Natural killer cell (primary cell): ENCODE measurements around the gene ZNF76. TPM values are rescaled to one million over a fixed set of nuclear protein-coding genes. Genes with fewer than 3 reads are reported as not detected.

Experiments used
- ATAC-seq, 3 donors: fragments of 150-1000 bp in 2 of 3; fragments of 200-7000 bp in 1 of 3; cut with Tn5 transposase; 1 replicate in 1 of 3; 2 replicates in 2 of 3; pipeline ENCODE4 v1.10.0; 2021; ENCODE audit warnings: mild to moderate bottlenecking in 2 of 3, moderate library complexity in 2 of 3
- DNase-seq, 2 donors: peaks; one replicate each; pipeline versions ENCODE4 v3.0.0 to v3.0.0-alpha.2; 2013 to 2021; ENCODE audit warnings: mixed read lengths in 1 of 2
- H3K27ac ChIP-seq: one replicate; pipeline ENCODE4 v1.5.1; 2013; ENCODE audit warnings: mild to moderate bottlenecking, low read length
- H3K27me3 ChIP-seq: one replicate; pipeline ENCODE4 v1.6.1; 2013; ENCODE audit warnings: low read length; ENCODE audit not compliant: control insufficient read depth, insufficient read depth
- H3K36me3 ChIP-seq: one replicate; pipeline ENCODE4 v1.6.1; 2013; ENCODE audit warnings: low read length; ENCODE audit not compliant: control insufficient read depth, insufficient read depth
- H3K4me1 ChIP-seq: one replicate; pipeline ENCODE4 v1.6.1; 2013; ENCODE audit warnings: low read length; ENCODE audit not compliant: control insufficient read depth, insufficient read depth
- H3K4me3 ChIP-seq: one replicate; pipeline ENCODE4 v1.5.1; 2013; ENCODE audit warnings: low read length
- H3K9me3 ChIP-seq: one replicate; pipeline ENCODE4 v1.6.1; 2013; ENCODE audit warnings: low read length; ENCODE audit not compliant: control insufficient read depth, insufficient read depth
- H3K27ac Mint-ChIP-seq, 2 donors: one replicate each; pipeline ENCODE4 v1.8.0; 2022; ENCODE audit warnings: mild to moderate bottlenecking in 2 of 2, mixed read lengths in 2 of 2, moderate library complexity in 1 of 2
- H3K27me3 Mint-ChIP-seq, 2 donors: one replicate each; pipeline ENCODE4 v1.8.0; 2022; ENCODE audit warnings: low read depth in 2 of 2, mixed read lengths in 2 of 2
- H3K36me3 Mint-ChIP-seq: one replicate; pipeline ENCODE4 v1.8.0; 2022; ENCODE audit warnings: mixed read lengths
- H3K4me1 Mint-ChIP-seq, 2 donors: one replicate each; pipeline ENCODE4 v1.8.0; 2022; ENCODE audit warnings: mixed read lengths in 2 of 2
- H3K4me3 Mint-ChIP-seq: one replicate; pipeline ENCODE4 v1.8.0; 2022; ENCODE audit warnings: mild to moderate bottlenecking, moderate library complexity, mixed read lengths
- H3K9me3 Mint-ChIP-seq, 2 donors: one replicate each; pipeline ENCODE4 v1.8.0; 2022; ENCODE audit warnings: mixed read lengths in 2 of 2
- WGBS: methylation state at CpG from one replicate; pipeline ENCODE4 v1.1.7; 2013; ENCODE audit warnings: missing lambda C conversion rate; ENCODE audit not compliant: insufficient coverage; 5-methylcytosine and 5-hydroxymethylcytosine counted together
- intact Hi-C: fragments of 100-400 bp; cut with micrococcal nuclease; formaldehyde crosslinking; loops from one replicate; pipeline ENCODE4 v1.14.2; 2022
- total RNA-seq, 4 donors: library from RNA; stranded (reverse); fragments of 120-200 nt in 1 of 4; gene quantifications; one replicate each; pipeline versions ENCODE4 v1.2.3 to v1.2.4, GENCODE V29; 2013 to 2022
- TF ChIP-seq, protein P1 (sequence below): fragments of 200-600 bp; IDR thresholded peaks from one replicate; pipeline ENCODE4 v1.8.0; 2022; ENCODE audit warnings: antibody characterized with exemption

The ZNF76 gene
- total RNA-seq, 3 donors from 2014 or later (not counting 1 experiment from before 2014, with no cell fraction given): 62.7 to 81.6 (median 64.6) TPM

DNA sequence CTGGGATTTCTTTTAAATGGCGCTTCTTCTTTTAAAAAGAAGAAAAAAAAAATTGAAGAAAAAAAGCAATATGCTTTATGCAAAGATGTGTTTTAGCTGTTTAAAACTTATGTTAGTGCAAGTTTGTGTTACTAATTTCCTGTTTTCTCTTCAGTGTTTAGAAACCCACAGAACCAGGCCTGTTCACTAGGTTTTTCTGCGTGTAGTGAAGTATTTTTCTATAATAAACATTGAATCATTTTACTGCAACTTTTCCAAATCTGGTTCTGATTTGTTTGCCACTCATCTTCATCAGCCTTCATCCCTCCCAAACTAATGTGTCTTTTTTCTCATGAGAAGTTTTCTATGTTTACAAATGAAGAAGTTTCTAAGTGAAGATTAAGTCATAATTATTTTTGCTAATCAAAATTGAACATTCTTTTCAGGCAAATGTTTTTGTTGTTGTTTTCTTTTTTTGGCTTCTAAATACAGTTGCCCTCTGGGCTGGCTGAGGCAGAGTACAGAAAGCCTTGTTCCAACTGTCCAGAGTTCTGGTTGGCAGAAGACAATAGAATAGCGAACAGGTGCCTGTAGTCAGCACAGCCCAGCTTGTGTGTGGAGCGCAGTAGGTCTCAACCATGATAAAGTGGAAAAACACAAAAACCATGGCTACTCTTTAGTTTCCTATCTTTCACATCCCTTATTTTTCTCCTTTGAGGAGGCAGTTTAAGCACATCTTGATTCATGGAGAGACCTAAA is 14.5 kb downstream of the ZNF76 start:
- no peak overlapping the region for H3K4me3 Mint-ChIP-seq
- H3K27ac Mint-ChIP-seq: no peak overlapping the region
- no peak for DNase-seq
- no peaks in the 10 kb centered on the region for H3K27me3 ChIP-seq
- no peaks in the 10 kb centered on the region for H3K27me3 Mint-ChIP-seq
- no peaks in the 10 kb centered on the region for H3K9me3 ChIP-seq
- no peaks in the 10 kb centered on the region for H3K4me1 ChIP-seq
- TF ChIP-seq, protein P1, sequence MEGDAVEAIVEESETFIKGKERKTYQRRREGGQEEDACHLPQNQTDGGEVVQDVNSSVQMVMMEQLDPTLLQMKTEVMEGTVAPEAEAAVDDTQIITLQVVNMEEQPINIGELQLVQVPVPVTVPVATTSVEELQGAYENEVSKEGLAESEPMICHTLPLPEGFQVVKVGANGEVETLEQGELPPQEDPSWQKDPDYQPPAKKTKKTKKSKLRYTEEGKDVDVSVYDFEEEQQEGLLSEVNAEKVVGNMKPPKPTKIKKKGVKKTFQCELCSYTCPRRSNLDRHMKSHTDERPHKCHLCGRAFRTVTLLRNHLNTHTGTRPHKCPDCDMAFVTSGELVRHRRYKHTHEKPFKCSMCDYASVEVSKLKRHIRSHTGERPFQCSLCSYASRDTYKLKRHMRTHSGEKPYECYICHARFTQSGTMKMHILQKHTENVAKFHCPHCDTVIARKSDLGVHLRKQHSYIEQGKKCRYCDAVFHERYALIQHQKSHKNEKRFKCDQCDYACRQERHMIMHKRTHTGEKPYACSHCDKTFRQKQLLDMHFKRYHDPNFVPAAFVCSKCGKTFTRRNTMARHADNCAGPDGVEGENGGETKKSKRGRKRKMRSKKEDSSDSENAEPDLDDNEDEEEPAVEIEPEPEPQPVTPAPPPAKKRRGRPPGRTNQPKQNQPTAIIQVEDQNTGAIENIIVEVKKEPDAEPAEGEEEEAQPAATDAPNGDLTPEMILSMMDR: no peak
- H3K4me3 ChIP-seq: no peak overlapping the region
- no peaks in the 10 kb centered on the region for H3K36me3 ChIP-seq
- H3K36me3 Mint-ChIP-seq: no peaks in the 10 kb centered on the region
- H3K9me3 Mint-ChIP-seq: no peaks in the 10 kb centered on the region
- ATAC-seq: no peak
- H3K27ac ChIP-seq: no peak overlapping the region
- H3K4me1 Mint-ChIP-seq: peaks cover 13 to 17% of the 10 kb centered on the region in 2 donors
- intact Hi-C loops: no loop called here
- 97% methylated on average over 2 of the region's 4 CpGs for WGBS

DNA sequence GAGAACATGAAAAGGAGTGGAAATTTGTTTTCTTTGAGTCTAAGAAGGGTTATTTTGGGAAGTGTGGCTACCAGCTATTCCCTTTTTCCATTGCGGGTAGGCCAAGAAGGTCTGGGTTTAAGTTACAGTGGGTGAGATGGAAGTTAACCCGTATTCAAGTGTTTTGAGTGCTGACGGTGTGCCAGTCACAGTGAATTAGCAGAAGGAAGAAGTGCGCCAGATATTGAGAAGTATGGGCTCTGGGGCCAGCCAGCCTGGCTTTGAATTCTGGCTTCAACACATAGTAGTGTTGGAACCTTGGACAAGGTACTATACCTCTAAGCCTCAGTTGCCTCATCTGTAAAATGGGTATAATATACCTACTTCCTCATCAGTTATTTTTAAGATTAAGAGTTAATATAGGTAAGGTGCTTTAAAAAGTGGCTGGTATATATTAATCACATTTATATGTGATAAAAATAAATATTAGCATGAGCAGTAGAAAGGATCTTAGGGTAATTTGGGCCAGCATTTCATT is 16.3 kb downstream of the ZNF76 start:
- no peak for ATAC-seq
- Mint-ChIP-seq H3K4me3 (no peak overlapping the region), H3K36me3 (no peaks in the 10 kb centered on the region), H3K27me3 (no peaks in the 10 kb centered on the region), H3K9me3 (no peaks in the 10 kb centered on the region), H3K4me1 (peaks cover 14 to 17% of the 10 kb centered on the region in 2 donors), H3K27ac (no peak overlapping the region)
- no peak overlapping the region for H3K27ac ChIP-seq
- 78% methylated on average over 4 of the region's 4 CpGs for WGBS
- H3K9me3 ChIP-seq: no peaks in the 10 kb centered on the region
- intact Hi-C loops: no loop called here
- TF ChIP-seq, protein P1: no peak
- H3K36me3 ChIP-seq: peaks cover under 1% of the 10 kb centered on the region
- H3K4me1 ChIP-seq: no peaks in the 10 kb centered on the region
- DNase-seq: no peak
- H3K4me3 ChIP-seq: no peak overlapping the region
- H3K27me3 ChIP-seq: no peaks in the 10 kb centered on the region

DNA sequence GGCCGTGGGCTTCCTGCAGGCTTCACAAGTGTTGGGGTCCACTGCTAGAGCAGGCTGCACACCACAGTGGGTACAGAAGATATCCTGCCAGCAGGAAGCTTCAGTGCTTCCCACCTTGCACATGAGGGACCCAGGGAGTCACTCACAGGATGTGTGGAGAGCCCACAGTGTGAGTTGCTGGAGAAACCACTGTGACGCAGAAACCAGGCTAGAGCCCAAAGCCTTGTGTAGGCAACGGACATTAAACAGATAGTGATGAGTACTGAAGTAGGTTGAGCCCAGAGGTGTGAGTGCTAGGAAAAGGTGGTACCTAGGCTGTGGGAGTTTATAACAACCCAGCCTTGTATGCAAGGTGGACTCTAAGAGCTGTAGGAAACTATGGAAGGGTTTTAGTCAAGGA is 19.2 kb downstream of the ZNF76 start:
- Histone ChIP-seq H3K4me3 (no peak overlapping the region), H3K4me1 (no peaks in the 10 kb centered on the region), H3K36me3 (peaks cover 27% of the 10 kb centered on the region), H3K27me3 (no peaks in the 10 kb centered on the region), H3K27ac (no peak overlapping the region), H3K9me3 (no peaks in the 10 kb centered on the region)
- no peak overlapping the region for H3K4me3 Mint-ChIP-seq
- H3K27me3 Mint-ChIP-seq: no peaks in the 10 kb centered on the region
- ATAC-seq (peak in 1 of 3 donors; percentile 43), DNase-seq (no peak)
- intact Hi-C loops: no loop called here
- H3K27ac Mint-ChIP-seq: peak overlapping the region in 1 of 2 donors; percentile 31
- peaks cover 14 to 17% of the 10 kb centered on the region in 2 donors for H3K4me1 Mint-ChIP-seq
- WGBS: 67% methylated on average over 3 of the region's 3 CpGs
- H3K36me3 Mint-ChIP-seq: no peaks in the 10 kb centered on the region
- H3K9me3 Mint-ChIP-seq: no peaks in the 10 kb centered on the region
- TF ChIP-seq, protein P1: no peak
